ENCODE data around the gene OSBPL3.
"Not testable (repeated sequence)": the region's sequence is repeated elsewhere in the genome, so short reads cannot be mapped to it uniquely, and the experiment has no call there.

The OSBPL3 gene

GRCh38 chr7:24824896-24825295 is 155.1 kb downstream of the OSBPL3 start:
- DNase-seq, result no peak

GRCh38 chr7:24824400-24824799 is 155.6 kb downstream of the OSBPL3 start:
- DNase-seq, result no peak

GRCh38 chr7:24821754-24822054 is 158.3 kb downstream of the OSBPL3 start:
- DNase-seq, result no peak

GRCh38 chr7:24821045-24821753 is 158.8 kb downstream of the OSBPL3 start:
- DNase-seq, result no peak

GRCh38 chr7:24820730-24821044 is 159.3 kb downstream of the OSBPL3 start:
- DNase-seq, result no peak

- DNase-seq, result peak; percentile 54
Measured at GRCh38 chr7:24819916-24820689, 159.9 kb downstream of the OSBPL3 start.

- peak; percentile 16 for DNase-seq
Measured at GRCh38 chr7:24817339-24817738, 162.6 kb downstream of the OSBPL3 start.

GRCh38 chr7:24816868-24817267 is 163.1 kb downstream of the OSBPL3 start:
- DNase-seq, result no peak

- DNase-seq, result no peak
Measured at GRCh38 chr7:24812305-24812945, 167.6 kb downstream of the OSBPL3 start.

- no peak for DNase-seq
Measured at GRCh38 chr7:24808518-24808917, 171.5 kb downstream of the OSBPL3 start.

GRCh38 chr7:24802300-24802699 is 177.7 kb downstream of the OSBPL3 start:
- DNase-seq, result no peak

GRCh38 chr7:24801883-24802282 is 178.1 kb downstream of the OSBPL3 start:
- DNase-seq, result no peak

GRCh38 chr7:24800667-24801066 is 179.3 kb downstream of the OSBPL3 start:
- DNase-seq, result no peak

- DNase-seq, result no peak
Measured at GRCh38 chr7:24800073-24800472, 179.9 kb downstream of the OSBPL3 start.

- DNase-seq, result no peak
Measured at GRCh38 chr7:24799506-24799905, 180.5 kb downstream of the OSBPL3 start.

GRCh38 chr7:24798261-24798660 is 181.7 kb downstream of the OSBPL3 start:
- no peak for DNase-seq

- DNase-seq, result no peak
Measured at GRCh38 chr7:24797270-24797669, 182.7 kb downstream of the OSBPL3 start.

GRCh38 chr7:24795407-24795767 is 184.6 kb downstream of the OSBPL3 start:
- DNase-seq, result no peak

GRCh38 chr7:24794751-24795406 is 185.1 kb downstream of the OSBPL3 start:
- not testable (repeated sequence) for DNase-seq

- no peak for DNase-seq
Measured at GRCh38 chr7:24793982-24794648, 185.9 kb downstream of the OSBPL3 start.

GRCh38 chr7:24788961-24789576 is 190.9 kb downstream of the OSBPL3 start:
- DNase-seq, result no peak

- no peak for DNase-seq
Measured at GRCh38 chr7:24788075-24788474, 191.9 kb downstream of the OSBPL3 start.

- no peak for DNase-seq
Measured at GRCh38 chr7:24786941-24787340, 193.0 kb downstream of the OSBPL3 start.

Data from NCI-H446 treated with DMSO at 0.1 percent for 48 hours (cell line).